DLD1 (cell line): ENCODE results near the gene PGLYRP3.

ENCODE experiments used
- in situ Hi-C: cut with HindIII; loops from 2 replicates; pipeline ENCODE4 v1.10.0; 2017; ENCODE audit warnings: low sequenced_read_pairs

The PGLYRP3 gene

GRCh38 chr1:153262462-153263157 is 50.1 kb downstream of the PGLYRP3 start:
- in situ Hi-C loops = no loop called here

- in situ Hi-C loops = no loop called here
Observed at GRCh38 chr1:153262070-153262366, 50.7 kb downstream of the PGLYRP3 start.

- in situ Hi-C loops = no loop called here
Observed at GRCh38 chr1:153261281-153262069, 51.3 kb downstream of the PGLYRP3 start.

- in situ Hi-C loops = no loop called here
Observed at GRCh38 chr1:153260585-153261280, 52.0 kb downstream of the PGLYRP3 start.

- in situ Hi-C loops = no loop called here
Observed at GRCh38 chr1:153259387-153259786, 53.4 kb downstream of the PGLYRP3 start, which contains the start of gene LORICRIN. Gene LORICRIN (plus strand): TSS chr1:153259687. CDS start chr1:153260950, 1,263 bp downstream.

- in situ Hi-C loops = loop anchor here (5.0 kb wide), 1 partner anchor 34 kb away; no protein-coding TSS in a partner anchor
Observed at GRCh38 chr1:153253693-153254092, 59.1 kb downstream of the PGLYRP3 start.

GRCh38 chr1:153253076-153253475 is 59.7 kb downstream of the PGLYRP3 start:
- in situ Hi-C loops = loop anchor here (5.0 kb wide), 1 partner anchor 34 kb away; no protein-coding TSS in a partner anchor

GRCh38 chr1:153251988-153252387 is 60.8 kb downstream of the PGLYRP3 start:
- in situ Hi-C loops = loop anchor here (5.0 kb wide), 1 partner anchor 35 kb away; no protein-coding TSS in a partner anchor

GRCh38 chr1:153251562-153251961 is 61.2 kb downstream of the PGLYRP3 start:
- in situ Hi-C loops = loop anchor here (5.0 kb wide), 1 partner anchor 36 kb away; no protein-coding TSS in a partner anchor

GRCh38 chr1:153251087-153251486 is 61.7 kb downstream of the PGLYRP3 start:
- in situ Hi-C loops = loop anchor here (5.0 kb wide), 1 partner anchor 36 kb away; no protein-coding TSS in a partner anchor

GRCh38 chr1:153250166-153250565 is 62.6 kb downstream of the PGLYRP3 start:
- in situ Hi-C loops = loop anchor here (5.0 kb wide), 1 partner anchor 37 kb away; no protein-coding TSS in a partner anchor

- in situ Hi-C loops = no loop called here
Observed at GRCh38 chr1:153248176-153248879, 64.4 kb downstream of the PGLYRP3 start.
